Measurements from ENCODE around the gene SMIM26. TPM values are rescaled to one million over a fixed set of nuclear protein-coding genes. Genes with fewer than 3 reads are reported as not detected.

The SMIM26 gene
- total and polyA plus RNA-seq, 8 donors: 29.2 to 187 (median 138) TPM

- H3K36me3 ChIP-seq: peaks cover 43 to 100% (median 99%) of the 10 kb centered on the region in 4 donors
- 91 to 97% (median 92%) methylated on average over 4 of the region's 4 CpGs for WGBS, 5 donors
Observed at GRCh38 chr20:18543216-18543615, 24.0 kb upstream of the SMIM26 start.

GRCh38 chr20:18543932-18544331 is 23.3 kb upstream of the SMIM26 start:
- peak overlapping the region in 3 of 5 donors; percentile 18 to 67 (median 49) for H3K27ac ChIP-seq
- H3K9me3 ChIP-seq: no peaks in the 10 kb centered on the region
- WGBS, 5 donors: 36 to 59% (median 38%) methylated on average over 7 of the region's 7 CpGs
- H3K4me3 ChIP-seq: no peak overlapping the region
- TF ChIP-seq EP300 (IDR thresholded peaks at IDR 0.05) (no peak), POLR2AphosphoS5 (IDR thresholded peaks at IDR 0.05) (peak in 1 of 3 donors; percentile 8), POLR2A (IDR thresholded peaks at IDR 0.05) (no peak)
- peaks cover 43 to 100% (median 99%) of the 10 kb centered on the region in 4 donors for H3K36me3 ChIP-seq
- intact Hi-C loops (cut with DNase I; ENCODE audit: low total_unique reads): no loop called here
- DNase-seq: peak; percentile 10 to 85
- peaks cover 0 to 5% (median 2%) of the 10 kb centered on the region in 4 donors for H3K4me1 ChIP-seq
- H3K27me3 ChIP-seq: no peaks in the 10 kb centered on the region

More at GRCh38 chr20:18543216-18543615, 24.0 kb upstream of the SMIM26 start:
- DNase-seq: no peak
- Histone ChIP-seq H3K9me3 (no peaks in the 10 kb centered on the region), H3K4me3 (no peak overlapping the region), H3K4me1 (peaks cover 0 to 5% (median 2%) of the 10 kb centered on the region in 4 donors), H3K27me3 (no peaks in the 10 kb centered on the region), H3K27ac (peak overlapping the region in 2 of 5 donors; percentile 47 to 67)
- no peak for TF ChIP-seq POLR2AphosphoS5 (IDR thresholded peaks at IDR 0.05)
- TF ChIP-seq EP300 (IDR thresholded peaks at IDR 0.05): no peak
- TF ChIP-seq POLR2A (IDR thresholded peaks at IDR 0.05): no peak
- no peak for TF ChIP-seq CTCF (IDR thresholded peaks at IDR 0.05)
- intact Hi-C loops (cut with DNase I; ENCODE audit: low total_unique reads): no loop called here

- Histone ChIP-seq H3K9me3 (no peaks in the 10 kb centered on the region), H3K27ac (no peak overlapping the region), H3K27me3 (no peaks in the 10 kb centered on the region), H3K4me3 (no peak overlapping the region), H3K4me1 (peaks cover 0 to 5% (median 2%) of the 10 kb centered on the region in 4 donors), H3K36me3 (peaks cover 47 to 100% (median 99%) of the 10 kb centered on the region in 4 donors)
- no peak for DNase-seq
- no peak for TF ChIP-seq POLR2A (IDR thresholded peaks at IDR 0.05)
- no peak for TF ChIP-seq CTCF (IDR thresholded peaks at IDR 0.05)
- no peak for TF ChIP-seq POLR2AphosphoS5 (IDR thresholded peaks at IDR 0.05)
- TF ChIP-seq EP300 (IDR thresholded peaks at IDR 0.05): no peak
- 92 to 100% (median 94%) methylated on average over 1 of the region's 1 CpG for WGBS, 5 donors
- intact Hi-C loops (cut with DNase I; ENCODE audit: low total_unique reads): no loop called here
Observed at GRCh38 chr20:18545566-18545965, 21.7 kb upstream of the SMIM26 start.

GRCh38 chr20:18548465-18548864 is 18.8 kb upstream of the SMIM26 start:
- TF ChIP-seq POLR2A (IDR thresholded peaks at IDR 0.05) (no peak), CTCF (IDR thresholded peaks at IDR 0.05) (no peak), EP300 (IDR thresholded peaks at IDR 0.05) (no peak), POLR2AphosphoS5 (IDR thresholded peaks at IDR 0.05) (no peak)
- DNase-seq: no peak
- WGBS, 5 donors: 90 to 100% (median 96%) methylated on average over 3 of the region's 3 CpGs

GRCh38 chr20:18553746-18554145 is 13.5 kb upstream of the SMIM26 start:
- Histone ChIP-seq H3K27me3 (no peaks in the 10 kb centered on the region), H3K4me1 (no peaks in the 10 kb centered on the region), H3K27ac (no peak overlapping the region), H3K9me3 (no peaks in the 10 kb centered on the region), H3K36me3 (peaks cover 60 to 100% (median 97%) of the 10 kb centered on the region in 4 donors), H3K4me3 (no peak overlapping the region)
- intact Hi-C loops (cut with DNase I; ENCODE audit: low total_unique reads): no loop called here
- TF ChIP-seq POLR2AphosphoS5 (IDR thresholded peaks at IDR 0.05) (no peak), POLR2A (IDR thresholded peaks at IDR 0.05) (no peak), CTCF (IDR thresholded peaks at IDR 0.05) (no peak), EP300 (IDR thresholded peaks at IDR 0.05) (no peak)
- no peak for DNase-seq
- 95 to 98% (median 96%) methylated on average over 8 of the region's 8 CpGs for WGBS, 5 donors

More at GRCh38 chr20:18548465-18548864, 18.8 kb upstream of the SMIM26 start:
- Histone ChIP-seq H3K27me3 (no peaks in the 10 kb centered on the region), H3K9me3 (no peaks in the 10 kb centered on the region), H3K4me1 (peaks cover 0 to 5% (median 2%) of the 10 kb centered on the region in 4 donors), H3K36me3 (peaks cover 54 to 100% (median 99%) of the 10 kb centered on the region in 4 donors), H3K4me3 (no peak overlapping the region), H3K27ac (no peak overlapping the region)
- intact Hi-C loops (cut with DNase I; ENCODE audit: low total_unique reads): no loop called here
